T-helper 17 cell (primary cell): ENCODE data around the gene SH3D21. TPM values are rescaled to one million over a fixed set of nuclear protein-coding genes. Genes with fewer than 3 reads are reported as not detected.

Experiments used
- ATAC-seq: fragments of 150-1000 bp; cut with Tn5 transposase; 2 replicates; pipeline ENCODE4 v1.10.0; 2021; ENCODE audit warnings: mild to moderate bottlenecking, moderate library complexity
- DNase-seq, 3 donors: peaks; one replicate each; pipeline versions ENCODE4 v3.0.0 to v3.0.0-alpha.2; 2020 to 2021
- H3K9me3 ChIP-seq: one replicate; pipeline ENCODE4 v1.7.0; 2013; ENCODE audit warnings: low read length, mild to moderate bottlenecking; ENCODE audit not compliant: control insufficient read depth, poor library complexity, severe bottlenecking
- H3K27ac Mint-ChIP-seq: one replicate; pipeline ENCODE4 v1.8.0; 2022; ENCODE audit warnings: mild to moderate bottlenecking, moderate library complexity, mixed read lengths
- H3K27me3 Mint-ChIP-seq: one replicate; pipeline ENCODE4 v1.8.0; 2022; ENCODE audit warnings: mixed read lengths
- H3K36me3 Mint-ChIP-seq: one replicate; pipeline ENCODE4 v1.8.0; 2022; ENCODE audit warnings: low read depth, mixed read lengths
- H3K4me1 Mint-ChIP-seq: one replicate; pipeline ENCODE4 v1.8.0; 2022; ENCODE audit warnings: mild to moderate bottlenecking, mixed read lengths
- H3K4me3 Mint-ChIP-seq: one replicate; pipeline ENCODE4 v1.8.0; 2022; ENCODE audit warnings: mild to moderate bottlenecking, moderate library complexity, mixed read lengths
- total RNA-seq, 4 donors: library from RNA in 2 of 4; stranded (reverse) in 2 of 4; gene quantifications; one replicate each; pipeline ENCODE4 v1.2.3 and lab custom pipeline; 2022 to 2026

The SH3D21 gene
- total RNA-seq = 1 to 10 TPM; 1.4 to 1.9 TPM
- 3.7 to 5.6 reads per million in 2 donors for total RNA-seq (lab: John Stamatoyannopoulos, UW)

DNA sequence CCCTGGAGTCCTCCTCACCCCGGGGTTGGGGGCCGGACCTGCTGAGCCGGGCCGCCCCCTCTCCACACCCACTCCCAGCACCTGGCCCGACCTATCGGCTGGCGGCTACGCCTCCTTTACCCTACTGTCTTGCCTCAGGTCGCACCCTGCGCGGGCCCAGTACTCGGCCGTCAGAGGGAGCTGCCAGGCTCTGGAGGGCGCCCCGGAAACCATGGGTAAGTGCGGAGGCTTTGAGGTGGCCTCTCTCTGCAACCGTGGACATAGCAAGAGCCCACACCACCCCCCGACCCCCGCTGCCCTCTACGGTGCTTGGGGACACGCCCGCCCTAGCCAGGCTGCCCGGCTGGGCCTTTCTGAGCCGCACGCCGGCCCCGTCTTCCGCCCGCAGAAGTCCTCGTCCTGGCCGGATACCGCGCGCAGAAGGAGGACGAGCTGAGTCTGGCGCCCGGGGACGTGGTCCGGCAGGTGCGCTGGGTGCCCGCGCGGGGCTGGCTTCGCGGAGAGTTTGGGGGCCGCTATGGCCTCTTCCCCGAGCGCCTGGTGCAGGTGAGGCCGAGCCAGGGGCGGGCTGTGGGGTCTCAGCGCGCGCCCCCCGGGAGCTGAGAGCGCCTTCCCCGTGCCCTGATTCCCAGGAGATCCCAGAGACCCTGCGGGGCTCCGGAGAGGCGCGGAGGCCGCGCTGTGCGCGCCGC is at the start of gene SH3D21:
Gene SH3D21 (plus strand): TSS at position 159 of the 692 bp plus-strand sequence. CDS start 53 bp downstream, at position 212.
- ATAC-seq (peak; percentile 57), DNase-seq (peak; percentile 40 to 46 (median 44))
- no peaks in the 10 kb centered on the region for H3K9me3 ChIP-seq
- peak within 1 kb of the TSS; percentile 57 for H3K27ac Mint-ChIP-seq
- H3K27me3 Mint-ChIP-seq = no peaks in the 10 kb centered on the region
- peaks cover 7% of the 10 kb centered on the region for H3K4me1 Mint-ChIP-seq
- H3K4me3 Mint-ChIP-seq = peak within 1 kb of the TSS; percentile 97
- peaks cover under 1% of the 10 kb centered on the region for H3K36me3 Mint-ChIP-seq

DNA sequence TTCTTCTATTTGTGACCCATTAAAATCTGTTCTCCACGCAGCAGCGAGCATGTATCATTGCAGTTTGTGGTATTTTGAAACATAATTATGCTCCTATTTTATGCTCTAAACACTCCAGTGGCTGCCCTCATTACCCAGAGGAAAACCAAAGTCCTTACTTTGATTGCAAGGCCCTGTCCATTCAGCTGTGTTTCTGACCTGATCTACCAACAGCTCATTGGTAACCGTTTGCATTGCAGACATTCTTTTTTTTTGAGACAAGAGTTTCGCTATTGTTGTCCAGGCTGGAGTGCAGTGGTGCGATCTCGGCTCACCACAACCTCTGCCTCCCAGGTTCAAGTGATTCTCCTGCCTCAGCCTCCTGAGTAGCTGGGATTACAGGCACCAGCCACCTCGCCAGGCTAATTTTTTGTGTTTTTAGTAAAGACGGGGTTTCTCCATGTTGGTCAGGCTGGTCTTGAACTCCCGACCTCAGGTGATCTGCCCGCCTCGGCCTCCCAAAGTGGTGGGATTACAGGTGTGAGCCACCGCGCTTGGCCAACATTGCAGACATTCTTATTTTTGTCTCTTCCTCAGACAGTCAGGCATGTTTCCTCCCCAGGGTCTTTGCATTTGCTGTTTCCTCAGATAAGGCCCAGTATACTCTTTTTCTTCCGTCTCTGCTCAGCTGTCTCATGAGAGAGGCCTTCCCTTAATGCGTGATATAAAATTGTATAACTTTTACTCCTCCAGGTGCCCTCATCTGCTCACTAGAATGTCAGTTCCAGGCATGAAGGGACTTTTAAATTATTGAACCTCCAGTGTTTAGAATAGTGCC is 49.4 kb upstream of the SH3D21 start:
- Mint-ChIP-seq H3K27ac (peak overlapping the region; percentile 82), H3K27me3 (no peaks in the 10 kb centered on the region), H3K4me3 (peak overlapping the region; percentile 53), H3K4me1 (peaks cover 21% of the 10 kb centered on the region), H3K36me3 (no peaks in the 10 kb centered on the region)
- ATAC-seq (no peak), DNase-seq (no peak)
- no peaks in the 10 kb centered on the region for H3K9me3 ChIP-seq

DNA sequence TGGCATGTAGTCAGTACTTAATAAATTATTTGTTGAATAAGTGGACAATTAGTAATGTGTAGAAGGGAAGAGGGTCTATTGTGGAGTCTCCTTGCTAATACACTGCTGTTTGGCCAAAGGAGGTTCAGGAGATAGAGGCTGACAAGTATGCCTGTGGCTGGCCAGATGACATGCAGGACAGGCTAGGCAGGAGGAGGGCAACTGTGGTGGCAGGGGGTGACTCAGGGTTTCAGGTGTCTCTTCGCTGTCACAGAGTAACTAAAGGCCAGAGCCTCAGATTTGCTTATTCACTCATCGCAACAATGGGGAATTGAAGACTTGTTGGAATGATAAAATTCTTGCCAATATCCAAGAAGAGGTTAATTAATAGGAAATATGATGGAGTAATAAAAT is 48.8 kb upstream of the SH3D21 start:
- no peaks in the 10 kb centered on the region for H3K36me3 Mint-ChIP-seq
- DNase-seq (no peak), ATAC-seq (no peak)
- H3K27ac Mint-ChIP-seq = peak overlapping the region; percentile 82
- peaks cover 21% of the 10 kb centered on the region for H3K4me1 Mint-ChIP-seq
- no peaks in the 10 kb centered on the region for H3K27me3 Mint-ChIP-seq
- H3K9me3 ChIP-seq = no peaks in the 10 kb centered on the region
- peak overlapping the region; percentile 53 for H3K4me3 Mint-ChIP-seq

DNA sequence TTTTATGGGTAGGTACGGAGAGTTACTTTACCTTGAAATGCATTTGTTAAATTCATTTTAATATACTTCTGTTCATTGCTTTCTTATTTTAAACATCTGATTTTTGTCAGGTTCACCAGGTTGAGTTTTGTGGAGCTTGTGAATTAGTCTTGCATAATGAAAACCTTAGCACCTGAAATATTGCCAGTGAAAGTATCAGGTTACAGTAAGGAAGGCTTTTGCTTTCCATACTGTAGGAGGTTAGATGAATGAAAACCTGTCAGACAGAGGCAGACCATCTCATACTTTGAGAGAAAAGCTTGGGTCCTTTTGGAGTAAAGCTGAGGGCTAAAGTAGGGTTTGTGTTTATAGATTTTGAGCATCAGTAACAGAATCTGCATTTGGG is 47.2 kb upstream of the SH3D21 start:
- Mint-ChIP-seq H3K4me1 (peaks cover 19% of the 10 kb centered on the region), H3K36me3 (no peaks in the 10 kb centered on the region), H3K4me3 (no peak overlapping the region), H3K27me3 (no peaks in the 10 kb centered on the region), H3K27ac (no peak overlapping the region)
- no peak for ATAC-seq
- no peaks in the 10 kb centered on the region for H3K9me3 ChIP-seq
- no peak for DNase-seq

DNA sequence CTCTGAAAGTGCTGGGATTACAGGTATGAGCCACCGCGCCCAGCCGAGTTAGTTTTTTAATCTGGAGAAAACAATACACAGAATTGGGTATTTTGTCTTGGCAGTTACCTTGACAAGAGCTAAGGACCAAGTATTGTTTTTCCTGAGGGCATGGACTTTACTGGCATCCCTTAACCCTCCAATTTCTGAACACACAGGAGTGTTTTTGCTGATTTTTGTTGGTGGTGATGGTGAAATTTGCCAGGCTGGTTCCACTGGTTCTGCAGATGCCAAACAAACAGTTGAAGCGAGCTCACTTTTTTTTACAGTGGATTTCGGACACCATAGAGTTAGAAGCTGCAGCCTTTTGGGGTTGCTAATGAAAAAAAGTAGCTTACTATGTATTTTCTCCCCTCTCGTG is 37.2 kb upstream of the SH3D21 start:
- DNase-seq = no peak
- peaks cover 13% of the 10 kb centered on the region for H3K4me1 Mint-ChIP-seq
- no peaks in the 10 kb centered on the region for H3K27me3 Mint-ChIP-seq
- no peak for ATAC-seq
- no peak overlapping the region for H3K4me3 Mint-ChIP-seq
- no peaks in the 10 kb centered on the region for H3K9me3 ChIP-seq
- no peak overlapping the region for H3K27ac Mint-ChIP-seq
- peaks cover 2% of the 10 kb centered on the region for H3K36me3 Mint-ChIP-seq

DNA sequence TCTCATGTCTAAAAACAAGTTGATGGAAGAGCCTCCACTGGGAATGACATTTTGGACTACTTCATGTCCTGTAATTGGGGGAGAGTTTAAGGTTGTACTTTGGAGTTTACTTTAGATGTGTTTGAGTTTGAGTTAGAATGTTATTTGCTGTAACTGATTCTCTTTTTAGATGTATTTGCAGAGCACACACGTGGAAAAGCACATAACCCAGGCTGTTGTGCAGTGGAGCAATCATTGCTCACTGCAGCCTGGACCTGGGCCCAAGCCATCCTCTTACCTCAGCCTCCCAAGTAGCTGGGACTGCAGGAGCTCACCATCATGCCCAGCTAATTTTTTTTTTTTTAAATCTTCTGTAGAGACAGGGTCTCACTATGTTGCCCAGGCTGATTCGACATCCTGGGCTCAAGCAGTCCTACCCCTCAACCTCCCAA is 36.7 kb upstream of the SH3D21 start:
- Mint-ChIP-seq H3K36me3 (peaks cover 2% of the 10 kb centered on the region), H3K4me3 (no peak overlapping the region), H3K27me3 (no peaks in the 10 kb centered on the region), H3K27ac (no peak overlapping the region), H3K4me1 (peaks cover 8% of the 10 kb centered on the region)
- no peaks in the 10 kb centered on the region for H3K9me3 ChIP-seq
- no peak for DNase-seq
- ATAC-seq = no peak

DNA sequence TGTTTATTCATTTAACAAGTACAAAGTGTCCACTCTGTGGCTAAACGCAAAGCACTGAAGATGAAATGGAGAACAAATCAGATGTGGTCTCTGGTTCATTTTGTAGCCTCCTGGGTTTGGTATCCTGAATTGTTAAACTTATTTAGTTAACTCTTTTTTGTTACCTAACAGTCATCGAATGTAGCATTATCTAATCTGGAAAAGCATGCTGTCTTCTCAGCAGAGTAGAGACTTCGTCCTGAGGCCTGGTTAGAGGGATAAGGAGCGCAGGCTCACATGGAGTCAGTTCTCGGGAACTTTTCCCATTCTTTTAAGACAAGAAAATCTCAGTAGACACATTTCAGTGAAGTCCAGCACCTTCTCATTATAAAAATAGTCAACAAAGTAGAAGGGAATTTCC is 33.1 kb upstream of the SH3D21 start:
- ATAC-seq (no peak), DNase-seq (no peak)
- H3K27me3 Mint-ChIP-seq = no peaks in the 10 kb centered on the region
- peaks cover 2% of the 10 kb centered on the region for H3K36me3 Mint-ChIP-seq
- H3K9me3 ChIP-seq = no peaks in the 10 kb centered on the region
- peak overlapping the region; percentile 56 for H3K27ac Mint-ChIP-seq
- peaks cover 10% of the 10 kb centered on the region for H3K4me1 Mint-ChIP-seq
- no peak overlapping the region for H3K4me3 Mint-ChIP-seq

DNA sequence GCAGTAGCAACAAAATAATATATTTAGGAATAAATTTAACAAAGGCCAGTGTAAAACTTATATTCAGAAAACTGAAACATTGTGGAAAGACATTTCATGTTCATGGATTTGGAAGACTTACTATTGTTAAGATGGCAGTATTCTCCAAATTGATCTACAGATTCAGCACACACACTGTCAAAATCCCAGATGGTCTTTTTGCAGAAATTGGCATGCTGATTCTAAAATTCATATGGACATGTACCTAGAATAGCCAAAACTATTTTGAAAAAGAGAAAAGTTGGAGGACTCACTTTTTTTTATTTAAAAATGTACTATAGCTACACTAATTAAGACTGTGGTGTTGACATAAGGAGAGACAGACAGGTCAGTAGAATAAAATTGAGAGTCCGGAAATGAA is 32.0 kb upstream of the SH3D21 start:
- no peak for DNase-seq
- H3K36me3 Mint-ChIP-seq = peaks cover 2% of the 10 kb centered on the region
- H3K27ac Mint-ChIP-seq = peak overlapping the region; percentile 56
- no peak for ATAC-seq
- no peaks in the 10 kb centered on the region for H3K9me3 ChIP-seq
- H3K4me3 Mint-ChIP-seq = no peak overlapping the region
- H3K27me3 Mint-ChIP-seq = no peaks in the 10 kb centered on the region
- H3K4me1 Mint-ChIP-seq = peaks cover 10% of the 10 kb centered on the region

DNA sequence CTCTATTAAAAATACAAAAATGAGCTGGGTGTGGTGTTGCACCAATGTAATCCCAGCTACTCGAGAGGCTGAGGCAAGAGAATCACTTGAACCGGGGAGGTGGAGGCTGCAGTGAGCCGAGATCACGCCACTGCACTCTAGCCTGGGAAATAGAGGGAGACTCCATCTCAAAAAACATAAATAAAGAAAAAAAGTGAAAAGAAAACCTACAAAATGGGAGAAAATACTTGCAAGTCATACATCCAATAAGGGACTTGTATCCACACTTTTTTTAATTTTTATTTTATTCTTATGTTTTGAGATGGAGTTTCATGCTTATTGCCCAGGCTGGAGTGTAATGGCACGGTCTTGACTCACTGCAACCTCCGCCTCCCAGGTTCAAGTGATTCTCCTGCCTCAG is 29.5 kb upstream of the SH3D21 start:
- Mint-ChIP-seq H3K4me3 (no peak overlapping the region), H3K36me3 (no peaks in the 10 kb centered on the region), H3K27me3 (no peaks in the 10 kb centered on the region), H3K4me1 (peaks cover 16% of the 10 kb centered on the region), H3K27ac (peak overlapping the region; percentile 89)
- DNase-seq (no peak), ATAC-seq (no peak)
- no peaks in the 10 kb centered on the region for H3K9me3 ChIP-seq

DNA sequence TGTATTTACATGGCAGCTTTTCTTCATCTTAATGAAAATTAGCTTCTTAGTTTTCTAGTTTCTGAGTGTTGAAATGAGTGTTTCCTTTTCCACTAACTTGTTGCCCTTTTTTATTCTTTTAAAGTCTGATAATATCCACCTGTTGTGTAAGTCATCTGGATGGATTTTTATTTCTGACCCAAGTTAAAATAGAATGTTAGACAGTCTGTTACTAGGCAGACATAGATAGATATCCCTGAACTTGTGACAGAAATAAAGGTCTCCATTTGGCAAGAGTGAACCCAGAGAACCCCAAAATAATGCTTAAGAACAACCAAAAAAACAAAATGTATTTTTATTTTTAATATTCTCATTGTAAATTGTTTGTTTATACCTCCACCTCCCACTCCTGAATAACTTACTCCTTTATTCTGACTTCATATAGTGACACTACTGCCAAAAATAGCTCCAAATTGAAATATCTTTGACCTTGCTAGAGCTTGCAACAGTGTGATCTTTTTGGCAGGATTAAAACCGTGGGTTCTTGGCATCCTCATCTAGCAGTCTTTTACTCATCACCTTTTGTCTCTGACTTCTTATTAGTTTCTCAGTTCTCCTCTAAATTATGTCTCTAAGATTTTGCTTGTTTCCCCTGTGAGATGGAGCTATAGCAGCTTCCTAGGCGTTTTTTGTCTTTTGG is 26.9 kb upstream of the SH3D21 start:
- H3K36me3 Mint-ChIP-seq = peaks cover 3% of the 10 kb centered on the region

DNA sequence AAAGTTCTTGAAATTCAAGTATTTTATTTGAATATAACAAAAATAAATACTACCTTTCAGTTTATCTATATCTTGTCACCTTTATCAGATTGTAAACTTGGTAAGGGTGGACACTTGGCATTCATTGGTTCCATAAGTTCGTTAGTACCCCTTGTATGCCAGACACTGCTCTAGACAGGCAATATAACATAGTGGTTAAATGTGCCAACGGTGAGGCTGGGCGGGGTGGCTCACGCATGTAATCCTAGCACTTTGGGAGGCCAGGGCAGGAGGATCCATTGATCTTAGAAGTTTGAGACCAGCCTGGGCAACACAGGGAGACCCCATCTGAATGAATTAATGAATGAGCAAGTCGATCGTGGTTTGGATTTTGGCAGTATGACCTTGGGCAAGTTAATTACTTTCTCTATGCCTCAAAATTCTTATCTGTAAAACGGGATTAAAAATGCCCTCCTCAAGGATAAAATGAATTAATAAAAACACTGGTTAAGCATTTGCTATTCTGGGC is 26.3 kb upstream of the SH3D21 start:
- Mint-ChIP-seq H3K4me1 (peaks cover 16% of the 10 kb centered on the region), H3K27ac (peak overlapping the region; percentile 91), H3K27me3 (no peaks in the 10 kb centered on the region), H3K36me3 (peaks cover 3% of the 10 kb centered on the region), H3K4me3 (no peak overlapping the region)
- ATAC-seq (no peak), DNase-seq (no peak)
- no peaks in the 10 kb centered on the region for H3K9me3 ChIP-seq

More for the DNA sequence above, 26.9 kb upstream of the SH3D21 start:
- Mint-ChIP-seq H3K4me1 (peaks cover 16% of the 10 kb centered on the region), H3K27me3 (no peaks in the 10 kb centered on the region), H3K27ac (peak overlapping the region; percentile 91), H3K4me3 (no peak overlapping the region)
- DNase-seq (no peak), ATAC-seq (no peak)
- no peaks in the 10 kb centered on the region for H3K9me3 ChIP-seq

DNA sequence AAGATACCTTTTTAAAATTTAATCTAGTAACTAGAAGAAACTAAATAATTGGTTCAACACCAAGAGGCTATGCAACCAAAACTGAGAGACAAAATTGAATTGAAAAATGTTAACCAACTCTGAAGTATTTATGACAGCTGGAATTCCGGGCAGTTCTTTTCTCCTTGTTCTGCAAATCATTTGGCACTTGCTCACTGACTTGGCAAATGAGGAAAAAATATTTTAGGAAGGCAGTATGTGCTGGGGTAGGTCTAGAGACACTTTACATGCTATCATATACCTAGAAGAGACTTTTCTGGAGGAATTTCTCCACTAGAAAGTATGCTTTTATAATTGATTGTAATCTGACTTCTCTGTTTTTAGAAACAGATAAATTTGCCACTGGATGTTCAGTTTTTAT is 22.1 kb upstream of the SH3D21 start:
- Mint-ChIP-seq H3K4me3 (no peak overlapping the region), H3K27ac (peak overlapping the region; percentile 57), H3K4me1 (peaks cover 22% of the 10 kb centered on the region), H3K36me3 (peaks cover 6% of the 10 kb centered on the region), H3K27me3 (no peaks in the 10 kb centered on the region)
- no peaks in the 10 kb centered on the region for H3K9me3 ChIP-seq
- no peak for ATAC-seq
- DNase-seq = no peak

DNA sequence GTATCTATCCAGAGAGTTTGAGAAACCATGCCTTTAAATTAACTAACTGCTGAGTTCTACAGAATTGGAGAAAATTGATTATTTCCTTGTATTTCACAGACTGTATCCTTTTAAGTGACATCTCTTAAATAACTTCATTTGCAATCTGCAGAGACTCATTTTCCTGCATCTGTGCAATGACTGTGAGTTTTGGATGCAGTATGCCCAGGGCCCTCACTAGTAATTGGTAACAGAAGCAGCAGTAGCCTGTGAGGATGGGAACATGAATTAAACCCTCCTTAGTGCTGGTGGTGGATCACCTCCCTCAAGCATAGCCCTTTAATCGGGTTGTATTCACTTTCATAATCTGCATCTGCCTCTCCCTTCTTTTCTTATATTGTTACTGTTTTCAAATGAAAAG is 21.7 kb upstream of the SH3D21 start:
- H3K27me3 Mint-ChIP-seq = no peaks in the 10 kb centered on the region
- H3K4me1 Mint-ChIP-seq = peaks cover 21% of the 10 kb centered on the region
- DNase-seq = no peak
- ATAC-seq = no peak
- no peaks in the 10 kb centered on the region for H3K9me3 ChIP-seq
- peaks cover 8% of the 10 kb centered on the region for H3K36me3 Mint-ChIP-seq
- no peak overlapping the region for H3K4me3 Mint-ChIP-seq
- H3K27ac Mint-ChIP-seq = no peak overlapping the region
